GM18867 (cell line): ENCODE data around the gene VAV1.

Experiments
- ATAC-seq: cut with Tn5 transposase; IDR thresholded peaks from one replicate; pipeline ENCODE4 v1.9.1; 2021; ENCODE audit warnings: mild to moderate bottlenecking, moderate library complexity; ENCODE audit not compliant: unreplicated experiment

VAV1 gene

GRCh38 chr19:6886277-6886897 lies 113.9 kb downstream of the VAV1 start:
- no peak for ATAC-seq

GRCh38 chr19:6887316-6887715 lies 114.8 kb downstream of the VAV1 start, which contains the start of gene ADGRE1:
TSS of gene ADGRE1 (plus strand) at chr19:6887579. CDS start at chr19:6887609, 30 bp downstream.
- no peak for ATAC-seq

GRCh38 chr19:6888967-6889366 lies 116.5 kb downstream of the VAV1 start:
- no peak for ATAC-seq

- ATAC-seq = no peak
These were observed 117.9 kb downstream of the VAV1 start for GRCh38 chr19:6890401-6890913.

- no peak for ATAC-seq
These were observed 118.4 kb downstream of the VAV1 start for GRCh38 chr19:6890938-6891337.

GRCh38 chr19:6891761-6892385 lies 119.4 kb downstream of the VAV1 start:
- no peak for ATAC-seq

GRCh38 chr19:6894313-6894712 lies 121.8 kb downstream of the VAV1 start:
- no peak for ATAC-seq

- ATAC-seq = no peak
These were observed 130.9 kb downstream of the VAV1 start for GRCh38 chr19:6903446-6903845.

GRCh38 chr19:6906559-6907060 lies 134.1 kb downstream of the VAV1 start:
- ATAC-seq = no peak
